Kidney epithelial cell (primary cell): ENCODE measurements around the gene ICE2. TPM values are rescaled to one million over a fixed set of nuclear protein-coding genes. Genes with fewer than 3 reads are reported as not detected.
"Not testable (repeated sequence)": the region's sequence is repeated elsewhere in the genome, so short reads cannot be mapped to it uniquely, and the experiment has no call there.

ENCODE experiments used
- DNase-seq: peaks from one replicate; pipeline ENCODE4 v3.0.0-alpha.2; 2010; ENCODE audit warnings: low read depth
- H3K27me3 ChIP-seq: 2 replicates; pipeline ENCODE4 v1.6.0; 2011; ENCODE audit warnings: low read length; ENCODE audit not compliant: control insufficient read depth, insufficient read depth
- H3K36me3 ChIP-seq: 2 replicates; pipeline ENCODE4 v1.5.1; 2011; ENCODE audit warnings: low read length; ENCODE audit not compliant: control insufficient read depth, insufficient read depth
- H3K4me3 ChIP-seq: 2 replicates; pipeline ENCODE4 v1.5.1; 2011; ENCODE audit warnings: low read depth, mild to moderate bottlenecking, control low read depth, low read length
- total RNA-seq: library from RNA; depleted of rRNA; stranded (reverse); fragments of >200 nt; gene quantifications from 2 replicates; pipeline ENCODE4 v1.2.3, GENCODE V29; 2015
- TF ChIP-seq, protein P1 (sequence below): IDR thresholded peaks from 2 replicates; pipeline ENCODE4 v1.5.1; 2011; ENCODE audit warnings: mild to moderate bottlenecking, moderate library complexity, low read length, control low read depth, inconsistent platforms; ENCODE audit not compliant: insufficient read depth, poor library complexity, severe bottlenecking

The ICE2 gene
- total RNA-seq, 1 donor from 2014 or later, result 34.8 TPM

DNA sequence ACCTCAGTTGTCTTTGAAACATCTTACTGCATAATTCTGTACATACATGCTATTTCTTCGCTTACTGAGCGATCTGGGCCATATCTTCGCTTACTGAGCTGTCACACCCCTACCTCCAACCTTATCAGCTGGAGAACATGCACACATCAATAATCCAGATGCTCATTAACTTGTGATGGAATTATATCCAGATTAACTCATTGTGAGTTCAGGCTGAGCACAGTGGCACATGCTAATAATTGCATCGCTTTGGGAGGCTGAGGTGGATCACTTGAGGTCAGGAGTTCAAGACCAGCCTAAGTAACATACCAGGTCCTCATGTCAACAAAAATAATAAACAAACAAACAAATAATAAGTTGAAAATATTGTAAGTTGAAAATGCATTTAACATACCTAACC lies 61.8 kb downstream of the ICE2 start:
- Histone ChIP-seq H3K4me3 (no peak overlapping the region), H3K27me3 (no peaks in the 10 kb centered on the region), H3K36me3 (no peaks in the 10 kb centered on the region)
- TF ChIP-seq, protein P1, sequence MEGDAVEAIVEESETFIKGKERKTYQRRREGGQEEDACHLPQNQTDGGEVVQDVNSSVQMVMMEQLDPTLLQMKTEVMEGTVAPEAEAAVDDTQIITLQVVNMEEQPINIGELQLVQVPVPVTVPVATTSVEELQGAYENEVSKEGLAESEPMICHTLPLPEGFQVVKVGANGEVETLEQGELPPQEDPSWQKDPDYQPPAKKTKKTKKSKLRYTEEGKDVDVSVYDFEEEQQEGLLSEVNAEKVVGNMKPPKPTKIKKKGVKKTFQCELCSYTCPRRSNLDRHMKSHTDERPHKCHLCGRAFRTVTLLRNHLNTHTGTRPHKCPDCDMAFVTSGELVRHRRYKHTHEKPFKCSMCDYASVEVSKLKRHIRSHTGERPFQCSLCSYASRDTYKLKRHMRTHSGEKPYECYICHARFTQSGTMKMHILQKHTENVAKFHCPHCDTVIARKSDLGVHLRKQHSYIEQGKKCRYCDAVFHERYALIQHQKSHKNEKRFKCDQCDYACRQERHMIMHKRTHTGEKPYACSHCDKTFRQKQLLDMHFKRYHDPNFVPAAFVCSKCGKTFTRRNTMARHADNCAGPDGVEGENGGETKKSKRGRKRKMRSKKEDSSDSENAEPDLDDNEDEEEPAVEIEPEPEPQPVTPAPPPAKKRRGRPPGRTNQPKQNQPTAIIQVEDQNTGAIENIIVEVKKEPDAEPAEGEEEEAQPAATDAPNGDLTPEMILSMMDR, result no peak
- DNase-seq, result no peak

DNA sequence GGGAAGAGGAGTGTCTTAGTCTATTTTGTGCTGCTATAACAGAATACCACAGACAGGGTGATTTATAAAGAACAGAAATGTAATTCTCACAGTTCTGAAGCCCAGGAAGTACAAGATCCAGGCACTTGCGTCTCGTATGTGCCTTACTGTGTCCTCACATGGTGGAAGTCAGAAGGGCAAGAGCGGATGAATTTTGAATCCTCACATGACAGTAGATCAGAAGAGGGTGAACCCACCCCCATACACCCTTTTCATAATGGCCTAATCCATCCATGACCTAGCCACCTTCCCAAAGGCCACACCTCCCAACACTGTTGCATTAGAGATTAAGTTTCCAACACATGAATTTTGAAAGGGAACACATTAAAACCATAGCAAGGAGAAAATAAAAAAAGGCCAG lies 62.5 kb downstream of the ICE2 start:
- TF ChIP-seq, protein P1, result no peak
- no peak for DNase-seq
- Histone ChIP-seq H3K36me3 (no peaks in the 10 kb centered on the region), H3K4me3 (no peak overlapping the region), H3K27me3 (no peaks in the 10 kb centered on the region)

DNA sequence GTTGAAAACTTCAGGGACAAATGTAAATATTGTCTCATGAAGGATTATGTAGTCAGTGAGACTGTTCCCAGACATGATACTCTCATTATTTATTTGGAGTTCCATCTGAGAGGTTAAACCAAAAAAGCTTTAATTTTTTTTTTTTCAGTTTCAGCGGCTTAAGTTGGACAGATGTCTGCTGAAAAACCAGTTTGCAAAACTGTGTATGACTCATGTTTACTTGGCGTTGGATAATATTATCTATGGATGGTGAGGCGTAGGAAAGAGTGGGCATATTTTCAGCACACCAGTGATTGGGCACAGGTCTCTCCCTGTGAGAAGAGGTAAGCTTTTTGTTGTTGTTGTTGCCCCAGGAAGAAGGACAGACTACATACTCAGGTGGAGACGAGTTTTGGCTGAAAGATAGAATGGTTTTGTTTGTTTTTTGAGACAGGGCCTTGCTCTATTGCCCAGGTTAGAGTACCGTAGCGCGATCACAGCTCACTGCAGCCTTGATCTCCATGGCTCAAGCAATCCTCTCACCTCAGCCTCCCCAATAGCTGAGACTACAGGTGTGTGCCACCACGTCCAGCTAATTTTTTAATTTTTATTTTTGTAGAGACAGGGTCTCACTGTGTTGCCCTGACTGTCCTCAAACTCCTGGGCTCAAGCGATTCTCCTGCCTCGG lies 64.8 kb downstream of the ICE2 start:
- Histone ChIP-seq H3K27me3 (no peaks in the 10 kb centered on the region), H3K4me3 (no peak overlapping the region), H3K36me3 (no peaks in the 10 kb centered on the region)
- no peak for DNase-seq
- TF ChIP-seq, protein P1, result no peak

- no peaks in the 10 kb centered on the region for H3K27me3 ChIP-seq
- no peak for DNase-seq
- H3K36me3 ChIP-seq, result no peaks in the 10 kb centered on the region
- TF ChIP-seq, protein P1, result no peak
- no peak overlapping the region for H3K4me3 ChIP-seq
Observed at GRCh38 chr15:60413231-60413824, 65.6 kb downstream of the ICE2 start.

- H3K27me3 ChIP-seq, H3K36me3 ChIP-seq, H3K4me3 ChIP-seq, DNase-seq: not testable (repeated sequence)
Observed at GRCh38 chr15:60412807-60413206, 66.1 kb downstream of the ICE2 start.

DNA sequence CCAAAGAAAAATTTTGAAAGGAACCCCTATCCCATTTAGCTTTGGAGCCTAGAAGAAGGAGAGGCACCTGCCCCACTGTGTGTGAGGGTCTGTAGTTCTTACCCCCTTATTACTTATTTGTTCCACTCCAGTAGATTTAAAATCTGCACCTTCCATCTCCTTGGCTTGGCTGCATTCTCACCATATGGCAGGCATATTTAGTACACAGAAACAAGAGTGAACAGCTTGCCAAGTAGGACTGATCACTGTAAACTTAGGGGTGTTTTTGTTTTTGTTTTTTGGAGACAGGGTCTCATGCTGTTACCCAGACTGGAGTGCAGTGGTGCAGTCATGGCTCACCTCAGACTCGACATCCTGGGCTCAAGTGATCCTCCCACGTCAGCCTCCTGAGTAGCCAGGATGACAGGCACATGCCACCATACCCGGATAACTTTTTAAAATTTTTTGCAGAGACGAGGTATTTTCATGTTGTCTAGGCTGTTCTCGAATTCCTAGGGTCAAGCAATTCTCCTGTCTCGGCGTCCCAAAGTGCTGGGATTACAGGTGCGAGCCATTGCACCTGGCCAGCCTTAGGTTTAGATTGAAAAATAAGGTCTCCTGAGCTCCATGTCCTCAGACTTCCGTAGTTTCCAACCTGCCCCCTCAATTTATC lies 67.0 kb downstream of the ICE2 start:
- H3K27me3 ChIP-seq, result no peaks in the 10 kb centered on the region
- no peak overlapping the region for H3K4me3 ChIP-seq
- no peak for DNase-seq
- no peaks in the 10 kb centered on the region for H3K36me3 ChIP-seq
- TF ChIP-seq, protein P1, result no peak

- not testable (repeated sequence) for H3K36me3 ChIP-seq, H3K4me3 ChIP-seq, DNase-seq, H3K27me3 ChIP-seq
Observed at GRCh38 chr15:60410350-60410749, 68.6 kb downstream of the ICE2 start.
